Trophoblast cell (in vitro differentiated cells and primary cell): Measurements from ENCODE around the gene DEPDC5.
A peak's percentile ranks its signal among the peaks of the same experiment; 100 is the strongest.

Experiments used
- DNase-seq, 2 donors: peaks; one replicate each; pipeline ENCODE4 v3.0.0-alpha.2; 2016
- H2AFZ ChIP-seq: 2 replicates; pipeline ENCODE4 v1.6.1; 2013; ENCODE audit warnings: low read length, moderate library complexity, mild to moderate bottlenecking; ENCODE audit not compliant: insufficient read depth, poor library complexity
- H2AK5ac ChIP-seq: 2 replicates; pipeline ENCODE4 v1.6.1; 2013; ENCODE audit warnings: mild to moderate bottlenecking, low read length
- H2BK120ac ChIP-seq: 2 replicates; pipeline ENCODE4 v1.6.1; 2013; ENCODE audit warnings: low read length, mild to moderate bottlenecking, moderate library complexity; ENCODE audit not compliant: insufficient read depth, poor library complexity
- H2BK12ac ChIP-seq: 2 replicates; pipeline ENCODE4 v1.6.1; 2013; ENCODE audit warnings: mild to moderate bottlenecking, low read length, moderate library complexity
- H2BK5ac ChIP-seq: 2 replicates; pipeline ENCODE4 v1.6.1; 2013; ENCODE audit warnings: low read length, low read depth, moderate library complexity, mild to moderate bottlenecking; ENCODE audit not compliant: poor library complexity
- H3K14ac ChIP-seq: 2 replicates; pipeline ENCODE4 v1.6.1; 2013; ENCODE audit warnings: mild to moderate bottlenecking, low read length
- H3K18ac ChIP-seq: 2 replicates; pipeline ENCODE4 v1.6.1; 2013; ENCODE audit warnings: mild to moderate bottlenecking, low read length
- H3K23ac ChIP-seq: 2 replicates; pipeline ENCODE4 v1.6.1; 2013; ENCODE audit warnings: low read length
- H3K27ac ChIP-seq: 2 replicates; pipeline ENCODE4 v1.5.1; 2013; ENCODE audit warnings: low read depth, mild to moderate bottlenecking, inconsistent platforms, low read length, moderate library complexity
- H3K27me3 ChIP-seq: 2 replicates; pipeline ENCODE4 v1.6.1; 2013; ENCODE audit warnings: inconsistent platforms, mild to moderate bottlenecking, low read length, moderate library complexity; ENCODE audit not compliant: insufficient read depth
- H3K36me3 ChIP-seq, 2 experiments: 1 replicate in 1 of 2; 2 replicates in 1 of 2; pipeline ENCODE4 v1.6.1; 2013; ENCODE audit warnings: low read length in 2 of 2, mild to moderate bottlenecking in 2 of 2, moderate library complexity in 1 of 2; ENCODE audit not compliant: insufficient read depth in 2 of 2, control insufficient read depth in 1 of 2
- H3K4ac ChIP-seq: 2 replicates; pipeline ENCODE4 v1.6.1; 2013; ENCODE audit warnings: low read depth, mild to moderate bottlenecking, low read length, moderate library complexity
- H3K4me1 ChIP-seq, 2 experiments: 1 replicate in 1 of 2; 2 replicates in 1 of 2; pipeline ENCODE4 v1.6.1; 2013; ENCODE audit warnings: low read length in 2 of 2, mild to moderate bottlenecking in 2 of 2, moderate library complexity in 1 of 2; ENCODE audit not compliant: insufficient read depth in 2 of 2, control insufficient read depth in 1 of 2
- H3K4me2 ChIP-seq: 2 replicates; pipeline ENCODE4 v1.6.1; 2013; ENCODE audit warnings: inconsistent platforms, mild to moderate bottlenecking, low read length, moderate library complexity
- H3K4me3 ChIP-seq: 2 replicates; pipeline ENCODE4 v1.5.1; 2013; ENCODE audit warnings: mild to moderate bottlenecking, low read depth, low read length, inconsistent platforms
- H3K79me1 ChIP-seq: one replicate; pipeline ENCODE4 v1.6.1; 2013; ENCODE audit warnings: low read length
- H3K79me2 ChIP-seq: 2 replicates; pipeline ENCODE4 v1.6.1; 2013; ENCODE audit warnings: low read length, mild to moderate bottlenecking; ENCODE audit not compliant: control insufficient read depth, insufficient read depth, poor library complexity
- H3K9ac ChIP-seq: 2 replicates; pipeline ENCODE4 v1.6.1; 2013; ENCODE audit warnings: mild to moderate bottlenecking, low read length
- H3K9me3 ChIP-seq: 2 replicates; pipeline ENCODE4 v1.6.1; 2013; ENCODE audit warnings: low read depth, mild to moderate bottlenecking, control low read depth, inconsistent platforms, low read length; ENCODE audit not compliant: insufficient read depth
- H4K12ac ChIP-seq: 2 replicates; pipeline ENCODE4 v1.6.1; 2013; ENCODE audit warnings: low read depth, mild to moderate bottlenecking, low read length, moderate library complexity
- H4K8ac ChIP-seq: 2 replicates; pipeline ENCODE4 v1.6.1; 2013; ENCODE audit warnings: low read depth, mild to moderate bottlenecking, low read length, moderate library complexity
- H4K91ac ChIP-seq: one replicate; pipeline ENCODE4 v1.6.1; 2013; ENCODE audit warnings: low read depth, mild to moderate bottlenecking, low read length, moderate library complexity
- WGBS: extraction: QIAGEN DNeasy Blood & Tissue Kit; methylation state at CpG from one replicate; pipeline ENCODE4 v1.1.7; 2013; ENCODE audit warnings: missing lambda C conversion rate; ENCODE audit not compliant: insufficient read length, insufficient coverage; ENCODE audit errors: extremely low coverage; 5-methylcytosine and 5-hydroxymethylcytosine counted together

DEPDC5 gene

GRCh38 chr22:31943978-31944699, 190.3 kb downstream of the DEPDC5 start, which contains the start of gene YWHAH:
TSS of gene YWHAH (plus strand) at chr22:31944535. CDS start at chr22:31944734, 199 bp downstream.
- Histone ChIP-seq H3K4ac (peak within 1 kb of the TSS; percentile 99), H3K4me1 (peaks cover 7 to 9% of the 10 kb centered on the region in 2 experiments), H3K4me3 (peak within 1 kb of the TSS; percentile 100), H2AK5ac (peak within 1 kb of the TSS; percentile 71), H4K8ac (peak within 1 kb of the TSS; percentile 96), H3K9me3 (no peaks in the 10 kb centered on the region), H2BK5ac (peak within 1 kb of the TSS; percentile 96), H3K18ac (peak within 1 kb of the TSS; percentile 100), H2BK12ac (peak within 1 kb of the TSS; percentile 73), H3K27me3 (no peaks in the 10 kb centered on the region), H4K91ac (peak within 1 kb of the TSS; percentile 100), H4K12ac (peak within 1 kb of the TSS; percentile 99), H3K9ac (peak within 1 kb of the TSS; percentile 96), H3K36me3 (peaks cover 6 to 7% of the 10 kb centered on the region in 2 experiments), H3K27ac (peak within 1 kb of the TSS; percentile 99), H3K79me1 (peaks cover 19% of the 10 kb centered on the region), H2BK120ac (peak within 1 kb of the TSS; percentile 98), H3K23ac (no peak within 1 kb of the TSS), H3K14ac (peak within 1 kb of the TSS; percentile 100), H2AFZ (peak within 1 kb of the TSS; percentile 98), H3K4me2 (peak within 1 kb of the TSS; percentile 91), H3K79me2 (peaks cover 20% of the 10 kb centered on the region)
- no CpG with 5 or more reads among the region's 86 CpGs for WGBS
- peak; percentile 92 to 94 for DNase-seq

DNA sequence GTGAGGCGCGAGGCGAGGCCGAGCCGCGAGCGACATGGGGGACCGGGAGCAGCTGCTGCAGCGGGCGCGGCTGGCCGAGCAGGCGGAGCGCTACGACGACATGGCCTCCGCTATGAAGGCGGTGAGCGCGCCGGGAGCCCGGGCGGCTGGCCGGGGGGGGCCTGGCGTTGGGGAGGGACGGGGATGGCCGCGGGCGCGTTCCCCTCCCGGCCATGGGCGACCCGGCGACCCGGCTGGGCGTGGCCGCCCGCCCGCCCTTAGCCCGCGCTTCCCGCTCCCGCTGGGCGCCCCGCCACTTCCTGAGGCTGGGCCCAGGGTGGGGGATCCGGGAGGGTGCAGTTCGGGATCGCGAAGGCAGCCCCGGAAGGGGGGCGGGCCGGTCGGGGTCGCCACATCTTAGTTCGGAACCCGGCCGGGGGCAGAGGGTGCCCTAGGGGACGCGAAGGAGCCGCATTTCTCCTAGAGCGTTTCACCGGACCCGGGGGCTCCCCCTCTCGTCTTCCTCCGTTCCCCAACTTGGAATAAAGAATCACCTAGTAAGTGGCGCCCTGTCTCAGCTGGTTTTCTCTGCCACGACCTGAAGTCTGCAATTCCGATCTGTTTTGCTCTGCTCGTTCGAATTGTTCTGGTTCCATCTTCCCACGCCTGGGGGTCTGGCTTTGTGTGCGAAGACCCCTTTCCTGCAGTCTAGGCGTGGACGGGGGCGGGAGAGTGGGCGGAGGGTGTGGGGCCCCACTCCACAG, 191.1 kb downstream of the DEPDC5 start:
- Histone ChIP-seq H3K79me2 (peaks cover 22% of the 10 kb centered on the region), H4K91ac (peak overlapping the region; percentile 100), H3K27me3 (no peaks in the 10 kb centered on the region), H3K14ac (peak overlapping the region; percentile 100), H3K79me1 (peaks cover 19% of the 10 kb centered on the region), H2AK5ac (peak overlapping the region; percentile 71), H3K27ac (peak overlapping the region; percentile 99), H2AFZ (peak overlapping the region; percentile 98), H4K8ac (peak overlapping the region; percentile 96), H3K4me3 (peak overlapping the region; percentile 100), H3K9me3 (no peaks in the 10 kb centered on the region), H2BK120ac (peak overlapping the region; percentile 98), H3K4ac (peak overlapping the region; percentile 99), H3K9ac (peak overlapping the region; percentile 96), H3K4me2 (peak overlapping the region; percentile 91), H4K12ac (peak overlapping the region; percentile 99), H2BK12ac (no peak overlapping the region), H3K36me3 (peaks cover 9 to 11% of the 10 kb centered on the region in 2 experiments), H3K4me1 (peaks cover 7 to 9% of the 10 kb centered on the region in 2 experiments), H2BK5ac (peak overlapping the region; percentile 96), H3K18ac (peak overlapping the region; percentile 100), H3K23ac (no peak overlapping the region)
- WGBS: no CpG with 5 or more reads among the region's 76 CpGs
- peak; percentile 16 to 30 for DNase-seq

GRCh38 chr22:31945443-31945855, 191.6 kb downstream of the DEPDC5 start:
- no CpG with 5 or more reads among the region's 15 CpGs for WGBS
- peak overlapping the region; percentile 100 for H3K4me3 ChIP-seq
- peak overlapping the region; percentile 96 for H2BK5ac ChIP-seq
- H3K79me1 ChIP-seq: peaks cover 19% of the 10 kb centered on the region
- no peaks in the 10 kb centered on the region for H3K9me3 ChIP-seq
- H2AK5ac ChIP-seq: peak overlapping the region; percentile 71
- H2AFZ ChIP-seq: peak overlapping the region; percentile 98
- H3K27me3 ChIP-seq: no peaks in the 10 kb centered on the region
- peaks cover 13% of the 10 kb centered on the region in 2 experiments for H3K36me3 ChIP-seq
- peak overlapping the region; percentile 96 for H3K9ac ChIP-seq
- peak overlapping the region; percentile 91 for H3K4me2 ChIP-seq
- peak overlapping the region; percentile 100 for H3K14ac ChIP-seq
- H3K27ac ChIP-seq: no peak overlapping the region
- peaks cover 24% of the 10 kb centered on the region for H3K79me2 ChIP-seq
- H3K23ac ChIP-seq: no peak overlapping the region
- peaks cover 7 to 9% of the 10 kb centered on the region in 2 experiments for H3K4me1 ChIP-seq
- peak overlapping the region; percentile 98 for H2BK120ac ChIP-seq
- H3K18ac ChIP-seq: peak overlapping the region; percentile 100
- H4K91ac ChIP-seq: peak overlapping the region; percentile 100
- H4K12ac ChIP-seq: peak overlapping the region; percentile 99
- DNase-seq: no peak
- no peak overlapping the region for H2BK12ac ChIP-seq
- peak overlapping the region; percentile 99 for H3K4ac ChIP-seq
- H4K8ac ChIP-seq: peak overlapping the region; percentile 96

DNA sequence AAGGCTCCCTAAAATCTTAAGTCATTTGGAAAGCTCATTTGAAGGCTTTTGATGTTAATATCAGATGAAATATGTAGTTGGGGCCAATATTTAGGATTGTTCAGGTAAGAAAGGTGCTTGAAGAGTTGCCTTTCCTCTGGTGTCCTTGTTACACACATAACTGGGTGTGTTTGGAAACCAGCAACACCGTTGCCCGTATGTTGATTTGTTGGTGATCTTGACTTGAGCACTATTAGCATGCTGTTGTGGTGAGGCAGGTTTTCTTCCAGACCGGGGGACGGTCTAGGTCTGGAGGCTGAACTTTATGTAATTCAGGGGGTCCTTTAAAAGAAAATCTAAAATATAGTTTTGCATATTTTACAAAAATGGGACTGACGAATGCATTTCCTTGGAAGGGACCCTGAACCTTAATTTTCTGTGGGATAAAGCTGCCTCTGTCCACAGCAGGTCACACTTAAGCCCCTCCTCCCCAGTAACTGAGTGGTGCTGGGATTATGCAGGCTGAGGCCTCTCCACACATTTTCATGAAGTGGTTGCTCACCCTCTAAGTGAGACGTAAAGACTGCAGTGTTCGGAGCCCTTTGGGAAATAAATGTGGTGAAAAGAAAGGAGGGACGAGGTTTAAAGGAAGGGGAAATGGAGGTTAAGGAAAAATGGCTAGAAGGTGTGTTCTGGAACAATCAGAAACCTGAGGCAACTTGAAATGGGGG, 192.3 kb downstream of the DEPDC5 start:
- no peak overlapping the region for H2BK120ac ChIP-seq
- peaks cover 7 to 9% of the 10 kb centered on the region in 2 experiments for H3K4me1 ChIP-seq
- peaks cover 20% of the 10 kb centered on the region in 2 experiments for H3K36me3 ChIP-seq
- H2BK5ac ChIP-seq: no peak overlapping the region
- no peak overlapping the region for H4K8ac ChIP-seq
- peak overlapping the region; percentile 91 for H3K4me2 ChIP-seq
- H3K9ac ChIP-seq: no peak overlapping the region
- no peaks in the 10 kb centered on the region for H3K9me3 ChIP-seq
- peak in 1 of 2 donors; percentile 58 for DNase-seq
- no peak overlapping the region for H4K12ac ChIP-seq
- H3K4me3 ChIP-seq: no peak overlapping the region
- no peak overlapping the region for H2BK12ac ChIP-seq
- no peak overlapping the region for H4K91ac ChIP-seq
- H3K14ac ChIP-seq: no peak overlapping the region
- H3K27ac ChIP-seq: no peak overlapping the region
- peaks cover 27% of the 10 kb centered on the region for H3K79me2 ChIP-seq
- H2AFZ ChIP-seq: no peak overlapping the region
- H3K27me3 ChIP-seq: no peaks in the 10 kb centered on the region
- 100% methylated on average over 1 of the region's 8 CpGs for WGBS
- no peak overlapping the region for H2AK5ac ChIP-seq
- peaks cover 19% of the 10 kb centered on the region for H3K79me1 ChIP-seq
- H3K23ac ChIP-seq: peak overlapping the region; percentile 4
- H3K4ac ChIP-seq: peak overlapping the region; percentile 87
- no peak overlapping the region for H3K18ac ChIP-seq
